H9 (cell line): ENCODE measurements around the gene SGIP1. TPM values are rescaled to one million over a fixed set of nuclear protein-coding genes. Genes with fewer than 3 reads are reported as not detected.
A peak's percentile ranks its signal among the peaks of the same experiment; 100 is the strongest.

Experiments used
- DNase-seq: peaks from one replicate; pipeline ENCODE4 v3.0.0-alpha.2; 2017
- H2AFZ ChIP-seq: one replicate; pipeline ENCODE4 v1.6.1; 2013; ENCODE audit warnings: mild to moderate bottlenecking, low read length, control low read depth, moderate library complexity
- H2AK5ac ChIP-seq: 2 replicates; pipeline ENCODE4 v1.6.1; 2013; ENCODE audit warnings: low read length, control low read depth, mixed read lengths; ENCODE audit not compliant: insufficient read length
- H2BK120ac ChIP-seq: one replicate; pipeline ENCODE4 v1.6.1; 2013; ENCODE audit warnings: low read depth, mild to moderate bottlenecking, low read length, control low read depth, inconsistent platforms; ENCODE audit not compliant: poor library complexity, severe bottlenecking
- H2BK12ac ChIP-seq: 2 replicates; pipeline ENCODE4 v1.6.1; 2013; ENCODE audit warnings: low read length, control low read depth, mixed read lengths, low read depth; ENCODE audit not compliant: insufficient read length
- H2BK15ac ChIP-seq: 2 replicates; pipeline ENCODE4 v1.6.1; 2013; ENCODE audit warnings: low read depth, low read length, control low read depth
- H2BK20ac ChIP-seq: one replicate; pipeline ENCODE4 v1.6.1; 2013; ENCODE audit warnings: low read depth, mild to moderate bottlenecking, low read length, control low read depth, inconsistent platforms; ENCODE audit not compliant: poor library complexity, severe bottlenecking
- H2BK5ac ChIP-seq: 2 replicates; pipeline ENCODE4 v1.6.1; 2013; ENCODE audit warnings: low read length, control low read depth, mixed read lengths; ENCODE audit not compliant: insufficient read length
- H3K14ac ChIP-seq: 2 replicates; pipeline ENCODE4 v1.6.1; 2013; ENCODE audit warnings: low read length, control low read depth; ENCODE audit not compliant: insufficient read depth
- H3K18ac ChIP-seq: 2 replicates; pipeline ENCODE4 v1.6.1; 2013; ENCODE audit warnings: low read depth, mild to moderate bottlenecking, mixed read lengths, low read length, control low read depth; ENCODE audit not compliant: insufficient read length
- H3K23ac ChIP-seq: 2 replicates; pipeline ENCODE4 v1.6.1; 2013; ENCODE audit warnings: low read length, control low read depth, mixed read lengths, low read depth; ENCODE audit not compliant: insufficient read length
- H3K23me2 ChIP-seq: 2 replicates; pipeline ENCODE4 v1.6.1; 2013; ENCODE audit warnings: low read depth, mild to moderate bottlenecking, mixed read lengths, low read length, control low read depth; ENCODE audit not compliant: insufficient read length, poor library complexity, severe bottlenecking
- H3K27ac ChIP-seq: 2 replicates; pipeline ENCODE4 v1.5.1; 2013; ENCODE audit warnings: low read length, control low read depth, mixed read lengths, low read depth; ENCODE audit not compliant: insufficient read length
- H3K27me3 ChIP-seq: 2 replicates; pipeline ENCODE4 v1.6.1; 2013; ENCODE audit warnings: low read length, control low read depth, inconsistent platforms; ENCODE audit not compliant: insufficient read depth
- H3K4ac ChIP-seq: 2 replicates; pipeline ENCODE4 v1.6.1; 2013; ENCODE audit warnings: low read depth, mild to moderate bottlenecking, control low read depth, inconsistent platforms, low read length, moderate library complexity
- H3K4me1 ChIP-seq: 2 replicates; pipeline ENCODE4 v1.6.1; 2013; ENCODE audit warnings: low read length, control low read depth, inconsistent platforms; ENCODE audit not compliant: insufficient read depth
- H3K4me2 ChIP-seq: 2 replicates; pipeline ENCODE4 v1.6.1; 2013; ENCODE audit warnings: low read length, control low read depth, mixed read lengths; ENCODE audit not compliant: insufficient read length, insufficient read depth
- H3K56ac ChIP-seq: 2 replicates; pipeline ENCODE4 v1.6.1; 2013; ENCODE audit warnings: low read depth, mild to moderate bottlenecking, mixed read lengths, low read length, control low read depth; ENCODE audit not compliant: insufficient read length
- H3K79me1 ChIP-seq: 2 replicates; pipeline ENCODE4 v1.6.1; 2013; ENCODE audit warnings: low read depth, mild to moderate bottlenecking, moderate library complexity, low read length, control low read depth, inconsistent platforms; ENCODE audit not compliant: insufficient read depth, poor library complexity, severe bottlenecking
- H3K79me2 ChIP-seq: 2 replicates; pipeline ENCODE4 v1.6.1; 2013; ENCODE audit warnings: low read length, control low read depth, inconsistent platforms; ENCODE audit not compliant: insufficient read depth
- H3K9ac ChIP-seq: 2 replicates; pipeline ENCODE4 v1.6.1; 2013; ENCODE audit warnings: low read length, control low read depth, mixed read lengths; ENCODE audit not compliant: insufficient read length; ENCODE audit errors: extremely low read depth
- H3K9me3 ChIP-seq: one replicate; pipeline ENCODE4 v1.6.1; 2013; ENCODE audit warnings: low read depth, low read length, inconsistent platforms; ENCODE audit not compliant: control insufficient read depth
- H3T11ph ChIP-seq: one replicate; pipeline ENCODE4 v1.6.1; 2013; ENCODE audit warnings: mild to moderate bottlenecking, low read length, control low read depth, inconsistent platforms
- H4K20me1 ChIP-seq: one replicate; pipeline ENCODE4 v1.6.1; 2013; ENCODE audit not compliant: control insufficient read depth, insufficient read length, insufficient read depth
- H4K5ac ChIP-seq: 2 replicates; pipeline ENCODE4 v1.6.1; 2013; ENCODE audit warnings: low read depth, mild to moderate bottlenecking, mixed read lengths, low read length, control low read depth; ENCODE audit not compliant: insufficient read length
- H4K8ac ChIP-seq: replicated peaks from 2 replicates; pipeline ENCODE4 v1.6.1; 2013; ENCODE audit warnings: low read length, control low read depth, mixed read lengths, low read depth; ENCODE audit not compliant: insufficient read length
- H4K91ac ChIP-seq: 2 replicates; pipeline ENCODE4 v1.6.1; 2013; ENCODE audit warnings: low read depth, mild to moderate bottlenecking, moderate library complexity, mixed read lengths, low read length, control low read depth; ENCODE audit not compliant: insufficient read length
- H3K27ac Mint-ChIP-seq, 3 experiments: 2 replicates in 2 of 3; 3 replicates in 1 of 3; pipeline ENCODE4 v1.8.0; 2020 to 2021; ENCODE audit warnings: mixed read lengths in 3 of 3, mild to moderate bottlenecking in 1 of 3, moderate library complexity in 1 of 3
- H3K27me3 Mint-ChIP-seq: 2 replicates; pipeline ENCODE4 v1.8.0; 2021; ENCODE audit warnings: low read depth, mild to moderate bottlenecking, moderate library complexity, mixed read lengths
- H3K36me3 Mint-ChIP-seq, 3 experiments: 2 replicates in 2 of 3; 3 replicates in 1 of 3; pipeline ENCODE4 v1.8.0; 2020 to 2021; ENCODE audit warnings: low read depth in 3 of 3, mixed read lengths in 3 of 3; ENCODE audit not compliant: insufficient read depth in 1 of 3
- H3K4me1 Mint-ChIP-seq, 2 experiments: 2 replicates each; pipeline ENCODE4 v1.8.0; 2020; ENCODE audit warnings: mixed read lengths in 2 of 2
- H3K4me3 Mint-ChIP-seq, 2 experiments: 2 replicates in 1 of 2; 3 replicates in 1 of 2; pipeline ENCODE4 v1.8.0; 2020 to 2021; ENCODE audit warnings: mild to moderate bottlenecking in 2 of 2, mixed read lengths in 2 of 2, moderate library complexity in 1 of 2
- H3K9me3 Mint-ChIP-seq, 2 experiments: 2 replicates in 1 of 2; 3 replicates in 1 of 2; pipeline ENCODE4 v1.8.0; 2020; ENCODE audit warnings: mild to moderate bottlenecking in 2 of 2, mixed read lengths in 2 of 2, moderate library complexity in 1 of 2
- WGBS: extraction: QIAGEN DNeasy Blood & Tissue Kit; methylation state at CpG from one replicate; pipeline ENCODE4 v1.1.7; 2013; ENCODE audit warnings: missing lambda C conversion rate, low lambda C conversion rate, mixed read lengths; ENCODE audit not compliant: insufficient read length; ENCODE audit errors: extremely low coverage; 5-methylcytosine and 5-hydroxymethylcytosine counted together
- total RNA-seq: library from RNA; stranded (reverse); gene quantifications from 2 replicates; pipeline ENCODE4 v1.2.1, GENCODE V29; 2021
- TF ChIP-seq, protein P1 (sequence below): fragments of 200-600 bp; sonication (generic); conservative IDR thresholded peaks from 3 replicates; pipeline ENCODE4 v1.8.0; 2021; ENCODE audit warnings: antibody characterized with exemption, mild to moderate bottlenecking

Gene SGIP1
- total RNA-seq, 1 experiment from 2014 or later: 1.5 TPM

DNA sequence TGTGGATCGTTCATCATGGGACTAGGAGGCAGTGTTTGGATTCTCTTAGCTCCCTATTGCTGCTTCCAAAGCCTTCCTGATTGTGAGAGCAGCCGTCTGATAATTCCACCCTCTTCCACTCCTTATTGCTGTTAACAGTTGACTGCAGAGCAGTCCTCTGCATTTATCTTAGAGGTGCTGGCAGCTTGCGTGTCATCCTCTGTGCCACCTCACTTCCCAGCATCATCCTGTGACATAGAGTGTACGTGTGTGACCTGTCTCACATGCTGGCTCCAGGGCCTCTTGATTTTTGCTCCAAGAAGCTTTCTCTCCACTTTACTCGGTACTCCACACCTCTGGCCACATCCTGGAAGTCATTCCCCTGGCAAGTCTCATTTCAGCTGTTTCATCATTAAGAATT is 165.3 kb downstream of the SGIP1 start:
- no peaks in the 10 kb centered on the region for H4K20me1 ChIP-seq
- Mint-ChIP-seq H3K27ac (no peak overlapping the region; a peak in 1 of 7 replicates), H3K4me3 (no peak overlapping the region), H3K9me3 (no peaks in the 10 kb centered on the region; a peak in 1 of 5 replicates), H3K27me3 (no peaks in the 10 kb centered on the region), H3K36me3 (no peaks in the 10 kb centered on the region), H3K4me1 (peaks cover 5 to 7% of the 10 kb centered on the region in 2 experiments)
- H4K8ac ChIP-seq: no peak overlapping the region
- no peak overlapping the region for H4K91ac ChIP-seq
- no peak overlapping the region for H3K4me2 ChIP-seq
- no peak overlapping the region for H2AFZ ChIP-seq
- no peak overlapping the region for H3K9ac ChIP-seq
- no peaks in the 10 kb centered on the region for H3K9me3 ChIP-seq
- no peak overlapping the region for H3K14ac ChIP-seq
- H2BK5ac ChIP-seq: no peak overlapping the region
- H3T11ph ChIP-seq: no peak overlapping the region
- H2BK12ac ChIP-seq: no peak overlapping the region
- H3K4me1 ChIP-seq: no peaks in the 10 kb centered on the region; the same call in 1 of the 2 replicates
- H3K27ac ChIP-seq: no peak overlapping the region
- no peaks in the 10 kb centered on the region for H3K23me2 ChIP-seq
- H3K4ac ChIP-seq: no peak overlapping the region
- no peak overlapping the region for H4K5ac ChIP-seq
- TF ChIP-seq, protein P1, sequence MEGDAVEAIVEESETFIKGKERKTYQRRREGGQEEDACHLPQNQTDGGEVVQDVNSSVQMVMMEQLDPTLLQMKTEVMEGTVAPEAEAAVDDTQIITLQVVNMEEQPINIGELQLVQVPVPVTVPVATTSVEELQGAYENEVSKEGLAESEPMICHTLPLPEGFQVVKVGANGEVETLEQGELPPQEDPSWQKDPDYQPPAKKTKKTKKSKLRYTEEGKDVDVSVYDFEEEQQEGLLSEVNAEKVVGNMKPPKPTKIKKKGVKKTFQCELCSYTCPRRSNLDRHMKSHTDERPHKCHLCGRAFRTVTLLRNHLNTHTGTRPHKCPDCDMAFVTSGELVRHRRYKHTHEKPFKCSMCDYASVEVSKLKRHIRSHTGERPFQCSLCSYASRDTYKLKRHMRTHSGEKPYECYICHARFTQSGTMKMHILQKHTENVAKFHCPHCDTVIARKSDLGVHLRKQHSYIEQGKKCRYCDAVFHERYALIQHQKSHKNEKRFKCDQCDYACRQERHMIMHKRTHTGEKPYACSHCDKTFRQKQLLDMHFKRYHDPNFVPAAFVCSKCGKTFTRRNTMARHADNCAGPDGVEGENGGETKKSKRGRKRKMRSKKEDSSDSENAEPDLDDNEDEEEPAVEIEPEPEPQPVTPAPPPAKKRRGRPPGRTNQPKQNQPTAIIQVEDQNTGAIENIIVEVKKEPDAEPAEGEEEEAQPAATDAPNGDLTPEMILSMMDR: no peak
- no peaks in the 10 kb centered on the region for H3K79me1 ChIP-seq
- DNase-seq: no peak
- no peaks in the 10 kb centered on the region for H3K79me2 ChIP-seq
- no peak overlapping the region for H3K18ac ChIP-seq
- no peak overlapping the region for H3K23ac ChIP-seq
- no peaks in the 10 kb centered on the region for H3K27me3 ChIP-seq
- H2BK120ac ChIP-seq: no peak overlapping the region
- peak overlapping the region; percentile 65 for H2AK5ac ChIP-seq
- H2BK15ac ChIP-seq: no peak overlapping the region
- no peak overlapping the region for H2BK20ac ChIP-seq
- H3K56ac ChIP-seq: no peak overlapping the region
- WGBS: no CpG with 5 or more reads among the region's 5 CpGs
